ENCODE data around the gene PHC3. TPM values are rescaled to one million over a fixed set of nuclear protein-coding genes. Genes with fewer than 3 reads are reported as not detected.

The PHC3 gene
- total and polyA plus RNA-seq, 2 of the 13 experiments (the other 11 are each of a cell fraction or from before 2014, with no cell fraction given): 24.1 to 49.0 TPM

DNA sequence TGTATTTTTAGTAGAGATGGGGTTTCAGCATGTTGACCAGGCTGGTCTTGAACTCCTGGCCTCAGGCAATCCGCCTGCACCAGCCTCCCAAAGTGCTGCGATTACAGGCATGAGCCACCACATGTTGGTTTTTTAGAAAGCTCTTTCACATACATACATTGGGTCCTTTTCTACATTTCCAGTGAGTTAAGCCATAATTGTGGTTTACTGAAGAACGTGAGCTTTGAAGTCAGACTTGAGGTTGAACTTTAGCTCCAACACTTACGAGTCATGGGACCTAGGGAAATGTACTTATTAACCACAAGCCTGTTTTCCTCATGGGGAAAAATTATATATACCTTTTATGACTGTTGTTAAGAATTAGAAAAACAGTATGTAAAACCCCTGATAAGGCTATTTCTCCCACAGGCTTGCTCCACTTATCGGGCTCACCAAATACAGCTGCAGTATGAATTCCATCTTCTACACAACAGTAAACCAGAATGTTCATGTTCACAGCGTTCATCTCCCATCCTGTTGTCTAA lies 104.8 kb downstream of the PHC3 start (continued):
- TF ChIP-seq, protein P1, sequence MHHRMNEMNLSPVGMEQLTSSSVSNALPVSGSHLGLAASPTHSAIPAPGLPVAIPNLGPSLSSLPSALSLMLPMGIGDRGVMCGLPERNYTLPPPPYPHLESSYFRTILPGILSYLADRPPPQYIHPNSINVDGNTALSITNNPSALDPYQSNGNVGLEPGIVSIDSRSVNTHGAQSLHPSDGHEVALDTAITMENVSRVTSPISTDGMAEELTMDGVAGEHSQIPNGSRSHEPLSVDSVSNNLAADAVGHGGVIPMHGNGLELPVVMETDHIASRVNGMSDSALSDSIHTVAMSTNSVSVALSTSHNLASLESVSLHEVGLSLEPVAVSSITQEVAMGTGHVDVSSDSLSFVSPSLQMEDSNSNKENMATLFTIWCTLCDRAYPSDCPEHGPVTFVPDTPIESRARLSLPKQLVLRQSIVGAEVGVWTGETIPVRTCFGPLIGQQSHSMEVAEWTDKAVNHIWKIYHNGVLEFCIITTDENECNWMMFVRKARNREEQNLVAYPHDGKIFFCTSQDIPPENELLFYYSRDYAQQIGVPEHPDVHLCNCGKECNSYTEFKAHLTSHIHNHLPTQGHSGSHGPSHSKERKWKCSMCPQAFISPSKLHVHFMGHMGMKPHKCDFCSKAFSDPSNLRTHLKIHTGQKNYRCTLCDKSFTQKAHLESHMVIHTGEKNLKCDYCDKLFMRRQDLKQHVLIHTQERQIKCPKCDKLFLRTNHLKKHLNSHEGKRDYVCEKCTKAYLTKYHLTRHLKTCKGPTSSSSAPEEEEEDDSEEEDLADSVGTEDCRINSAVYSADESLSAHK (CRISPR knock-in tag; IDR thresholded peaks at IDR 0.05; ENCODE audit: borderline replicate concordance): no peak
- TF ChIP-seq ASH2L (IDR thresholded peaks at IDR 0.05; ENCODE audit: insufficient read length, low read depth, low read length) (peak; percentile 71), TEAD3 (CRISPR knock-in tag; optimal IDR thresholded peaks at IDR 0.05; ENCODE audit: borderline replicate concordance) (no peak), SP140L (CRISPR knock-in tag; IDR thresholded peaks at IDR 0.05; ENCODE audit: borderline replicate concordance) (no peak), RAD21 (CRISPR knock-in tag; IDR thresholded peaks at IDR 0.05) (no peak), MAF1 (CRISPR knock-in tag; IDR thresholded peaks at IDR 0.05; ENCODE audit: borderline replicate concordance) (no peak), U2AF2 (IDR thresholded peaks at IDR 0.05; ENCODE audit: low read depth, low read length) (no peak), ZNF331 (CRISPR knock-in tag; IDR thresholded peaks at IDR 0.05) (no peak), ELF1 (CRISPR knock-in tag; IDR thresholded peaks at IDR 0.05) (0 out of 2 replicates have a peak, but pooled peaks have one; percentile 8), GTF3A (CRISPR knock-in tag; conservative IDR thresholded peaks at IDR 0.05) (no peak), TBL1XR1 (IDR thresholded peaks at IDR 0.05; ENCODE audit: borderline replicate concordance, low read length, partially characterized antibody) (no peak), MXD4 (CRISPR knock-in tag; IDR thresholded peaks at IDR 0.05) (no peak), ZNF446 (CRISPR knock-in tag; IDR thresholded peaks at IDR 0.05) (no peak), MIXL1 (CRISPR knock-in tag; IDR thresholded peaks at IDR 0.05) (no peak; the same call in 1 of the 2 replicates), SMYD3 (CRISPR knock-in tag; IDR thresholded peaks at IDR 0.05) (no peak), ZNF777 (CRISPR knock-in tag; IDR thresholded peaks at IDR 0.05) (no peak)
- TF ChIP-seq, protein P2, sequence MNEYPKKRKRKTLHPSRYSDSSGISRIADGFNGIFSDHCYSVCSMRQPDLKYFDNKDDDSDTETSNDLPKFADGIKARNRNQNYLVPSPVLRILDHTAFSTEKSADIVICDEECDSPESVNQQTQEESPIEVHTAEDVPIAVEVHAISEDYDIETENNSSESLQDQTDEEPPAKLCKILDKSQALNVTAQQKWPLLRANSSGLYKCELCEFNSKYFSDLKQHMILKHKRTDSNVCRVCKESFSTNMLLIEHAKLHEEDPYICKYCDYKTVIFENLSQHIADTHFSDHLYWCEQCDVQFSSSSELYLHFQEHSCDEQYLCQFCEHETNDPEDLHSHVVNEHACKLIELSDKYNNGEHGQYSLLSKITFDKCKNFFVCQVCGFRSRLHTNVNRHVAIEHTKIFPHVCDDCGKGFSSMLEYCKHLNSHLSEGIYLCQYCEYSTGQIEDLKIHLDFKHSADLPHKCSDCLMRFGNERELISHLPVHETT (CRISPR knock-in tag; conservative IDR thresholded peaks at IDR 0.05): no peak
- TF ChIP-seq, protein P3, sequence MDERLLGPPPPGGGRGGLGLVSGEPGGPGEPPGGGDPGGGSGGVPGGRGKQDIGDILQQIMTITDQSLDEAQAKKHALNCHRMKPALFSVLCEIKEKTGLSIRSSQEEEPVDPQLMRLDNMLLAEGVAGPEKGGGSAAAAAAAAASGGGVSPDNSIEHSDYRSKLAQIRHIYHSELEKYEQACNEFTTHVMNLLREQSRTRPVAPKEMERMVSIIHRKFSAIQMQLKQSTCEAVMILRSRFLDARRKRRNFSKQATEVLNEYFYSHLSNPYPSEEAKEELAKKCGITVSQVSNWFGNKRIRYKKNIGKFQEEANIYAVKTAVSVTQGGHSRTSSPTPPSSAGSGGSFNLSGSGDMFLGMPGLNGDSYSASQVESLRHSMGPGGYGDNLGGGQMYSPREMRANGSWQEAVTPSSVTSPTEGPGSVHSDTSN (CRISPR knock-in tag; IDR thresholded peaks at IDR 0.05): no peak
- TF ChIP-seq, protein P4, sequence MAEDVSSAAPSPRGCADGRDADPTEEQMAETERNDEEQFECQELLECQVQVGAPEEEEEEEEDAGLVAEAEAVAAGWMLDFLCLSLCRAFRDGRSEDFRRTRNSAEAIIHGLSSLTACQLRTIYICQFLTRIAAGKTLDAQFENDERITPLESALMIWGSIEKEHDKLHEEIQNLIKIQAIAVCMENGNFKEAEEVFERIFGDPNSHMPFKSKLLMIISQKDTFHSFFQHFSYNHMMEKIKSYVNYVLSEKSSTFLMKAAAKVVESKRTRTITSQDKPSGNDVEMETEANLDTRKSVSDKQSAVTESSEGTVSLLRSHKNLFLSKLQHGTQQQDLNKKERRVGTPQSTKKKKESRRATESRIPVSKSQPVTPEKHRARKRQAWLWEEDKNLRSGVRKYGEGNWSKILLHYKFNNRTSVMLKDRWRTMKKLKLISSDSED (CRISPR knock-in tag; IDR thresholded peaks at IDR 0.05): no peak
- TF ChIP-seq, protein P5, sequence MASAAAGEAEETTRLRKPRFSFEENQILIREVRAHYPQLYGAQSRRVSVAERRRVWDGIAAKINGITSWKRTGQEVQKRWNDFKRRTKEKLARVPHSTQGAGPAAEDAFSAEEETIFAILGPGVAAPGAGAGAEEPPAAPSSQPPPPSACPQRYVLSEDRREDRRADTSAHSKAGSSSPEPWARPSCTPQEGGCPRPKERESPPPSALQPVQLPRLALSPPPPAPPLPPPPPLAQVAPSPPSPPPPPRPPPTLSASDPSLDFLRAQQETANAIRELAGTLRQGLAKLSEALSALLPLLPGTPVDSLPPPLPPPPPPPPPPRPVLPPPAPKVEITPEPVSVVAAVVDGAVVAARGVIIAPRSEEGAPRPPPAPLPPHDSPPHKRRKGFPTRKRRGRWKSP (CRISPR knock-in tag; IDR thresholded peaks at IDR 0.05): no peak
- TF ChIP-seq, protein P6, sequence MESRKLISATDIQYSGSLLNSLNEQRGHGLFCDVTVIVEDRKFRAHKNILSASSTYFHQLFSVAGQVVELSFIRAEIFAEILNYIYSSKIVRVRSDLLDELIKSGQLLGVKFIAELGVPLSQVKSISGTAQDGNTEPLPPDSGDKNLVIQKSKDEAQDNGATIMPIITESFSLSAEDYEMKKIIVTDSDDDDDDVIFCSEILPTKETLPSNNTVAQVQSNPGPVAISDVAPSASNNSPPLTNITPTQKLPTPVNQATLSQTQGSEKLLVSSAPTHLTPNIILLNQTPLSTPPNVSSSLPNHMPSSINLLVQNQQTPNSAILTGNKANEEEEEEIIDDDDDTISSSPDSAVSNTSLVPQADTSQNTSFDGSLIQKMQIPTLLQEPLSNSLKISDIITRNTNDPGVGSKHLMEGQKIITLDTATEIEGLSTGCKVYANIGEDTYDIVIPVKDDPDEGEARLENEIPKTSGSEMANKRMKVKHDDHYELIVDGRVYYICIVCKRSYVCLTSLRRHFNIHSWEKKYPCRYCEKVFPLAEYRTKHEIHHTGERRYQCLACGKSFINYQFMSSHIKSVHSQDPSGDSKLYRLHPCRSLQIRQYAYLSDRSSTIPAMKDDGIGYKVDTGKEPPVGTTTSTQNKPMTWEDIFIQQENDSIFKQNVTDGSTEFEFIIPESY (CRISPR knock-in tag; IDR thresholded peaks at IDR 0.05): peak; percentile 69
